GM19099 (cell line): ENCODE data around the gene FBXO2.

Experiments used
- POLR2A ChIP-seq: IDR thresholded peaks from 3 replicates; pipeline ENCODE4 v1.6.1; 2011; ENCODE audit warnings: low read depth; ENCODE audit not compliant: insufficient read length; ENCODE audit errors: extremely low read depth

Gene FBXO2

DNA sequence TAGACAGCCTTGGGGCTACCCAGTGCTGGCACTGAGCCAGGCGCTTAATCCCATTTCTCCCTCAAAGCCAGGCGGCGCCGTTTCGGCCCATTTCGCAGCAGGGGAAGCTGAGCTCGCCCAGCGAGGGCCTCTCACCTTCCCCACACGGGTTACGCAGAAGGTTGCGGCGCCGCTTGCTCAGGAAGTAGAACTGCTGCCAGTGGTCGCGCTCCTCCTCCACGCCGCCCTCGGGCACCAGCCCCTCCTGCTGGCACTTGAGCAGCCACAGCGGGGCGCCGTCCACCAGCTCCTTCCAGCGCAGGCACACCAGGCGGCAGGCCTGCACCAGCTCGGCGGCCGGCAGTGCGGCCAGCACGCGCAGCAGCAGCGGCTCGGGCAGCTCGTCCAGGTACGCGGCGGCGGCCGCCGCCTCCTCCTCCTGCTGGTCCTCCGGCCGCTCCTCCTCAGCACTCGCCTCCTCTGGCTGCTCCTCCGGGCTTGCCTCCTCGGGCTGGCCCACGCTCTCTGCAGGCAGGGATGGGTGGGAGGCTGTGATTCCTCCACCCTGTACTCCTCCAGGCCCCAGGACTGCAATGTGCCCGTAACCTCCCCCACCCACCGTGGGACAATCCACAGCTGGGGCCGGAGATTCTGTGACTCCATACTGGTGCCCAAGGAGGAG lies 3.8 kb downstream of the FBXO2 start:
- no peak for TF ChIP-seq POLR2A

DNA sequence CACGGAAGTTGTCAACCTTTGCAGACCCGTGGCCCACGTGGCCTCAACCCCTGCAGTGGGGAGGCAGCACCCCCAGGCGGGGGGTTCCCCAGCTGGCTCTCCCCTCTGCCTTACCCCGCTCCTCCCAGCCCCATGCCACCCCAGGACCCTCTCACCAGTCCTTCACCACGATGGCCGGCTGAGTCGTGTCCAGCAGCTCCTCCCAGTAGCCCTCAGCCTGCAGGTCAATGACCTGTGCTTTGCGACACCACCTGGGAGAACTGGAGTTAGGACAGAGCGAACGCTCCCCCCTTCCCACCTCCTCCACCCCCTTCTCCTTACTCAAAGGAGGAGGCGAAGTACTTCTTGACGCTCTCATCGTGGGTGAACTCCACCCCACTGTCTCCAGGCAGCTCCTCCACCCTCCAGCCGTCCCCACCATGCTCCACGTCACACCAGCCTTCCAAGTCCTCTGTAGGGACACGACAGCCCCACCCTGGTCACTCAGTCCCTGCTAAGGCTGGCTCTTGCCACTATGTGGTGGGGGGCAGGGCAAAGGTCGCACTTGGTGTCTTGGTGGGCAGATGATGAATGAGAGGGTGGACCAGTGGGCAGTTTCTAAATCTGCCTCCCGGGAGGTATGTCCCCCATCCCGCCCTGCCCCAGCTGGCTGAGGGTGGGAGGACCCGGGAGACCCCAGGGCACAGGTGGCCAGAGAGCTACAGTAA lies 4.5 kb downstream of the FBXO2 start:
- TF ChIP-seq POLR2A = no peak

DNA sequence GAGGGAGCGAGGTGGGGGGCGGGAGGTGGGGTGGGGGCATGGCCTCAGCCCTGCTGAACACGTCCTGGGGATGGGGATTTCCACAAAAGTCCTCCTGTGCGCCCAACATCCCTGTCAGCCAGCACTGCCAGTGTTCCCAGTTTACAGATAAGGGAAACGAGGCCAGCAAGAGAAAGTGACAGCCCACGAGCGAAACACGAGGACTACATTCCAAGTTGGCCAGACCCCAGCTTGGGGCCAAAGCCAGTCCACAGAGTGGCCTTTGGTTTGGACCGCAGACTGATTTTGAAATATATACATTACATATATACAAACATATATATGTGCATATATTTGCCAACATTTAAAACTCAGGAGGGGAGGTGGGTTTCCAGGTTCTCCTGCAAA lies 5.0 kb downstream of the FBXO2 start:
- no peak for TF ChIP-seq POLR2A

DNA sequence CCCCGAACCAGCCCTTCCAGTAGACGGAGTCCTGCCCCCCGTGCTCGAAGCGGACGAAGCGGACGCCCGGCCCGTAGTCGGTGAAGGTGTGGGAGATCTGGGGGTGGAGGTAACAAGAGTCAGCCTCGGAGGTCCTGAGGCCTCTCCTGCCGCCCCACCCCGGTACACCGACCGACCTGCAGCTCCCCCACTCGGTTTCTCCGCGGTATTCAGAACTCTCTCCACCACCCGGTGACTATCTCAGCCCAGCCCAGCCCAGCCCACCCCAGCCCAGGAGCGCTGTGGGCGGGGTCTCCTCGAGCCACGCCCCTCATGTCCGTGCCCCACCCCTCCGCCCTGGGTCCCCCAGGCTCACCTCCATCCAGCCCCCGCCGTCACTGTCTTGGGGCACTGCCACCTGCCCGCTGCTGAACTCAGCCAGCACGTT lies 5.5 kb downstream of the FBXO2 start:
- no peak for TF ChIP-seq POLR2A

DNA sequence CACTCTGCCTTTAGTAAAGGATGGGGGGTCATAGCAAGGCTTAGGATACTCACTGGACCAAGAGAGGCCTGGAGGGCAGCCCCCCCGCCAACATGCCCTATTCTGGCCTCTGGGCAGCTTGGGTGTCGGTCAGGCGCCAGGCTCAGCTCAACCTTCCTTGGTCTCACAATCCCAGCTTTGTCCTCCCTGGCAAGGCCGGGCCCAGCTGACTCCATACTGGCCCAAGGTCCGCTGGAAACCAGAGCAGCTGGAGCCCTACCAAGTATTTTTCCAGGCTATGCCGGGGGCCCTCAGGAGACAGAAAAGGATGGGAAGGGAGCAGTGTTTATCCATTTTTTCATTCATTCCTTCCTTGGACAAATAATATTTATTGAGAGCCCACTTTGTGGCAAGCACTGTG lies 6.2 kb downstream of the FBXO2 start:
- no peak for TF ChIP-seq POLR2A

DNA sequence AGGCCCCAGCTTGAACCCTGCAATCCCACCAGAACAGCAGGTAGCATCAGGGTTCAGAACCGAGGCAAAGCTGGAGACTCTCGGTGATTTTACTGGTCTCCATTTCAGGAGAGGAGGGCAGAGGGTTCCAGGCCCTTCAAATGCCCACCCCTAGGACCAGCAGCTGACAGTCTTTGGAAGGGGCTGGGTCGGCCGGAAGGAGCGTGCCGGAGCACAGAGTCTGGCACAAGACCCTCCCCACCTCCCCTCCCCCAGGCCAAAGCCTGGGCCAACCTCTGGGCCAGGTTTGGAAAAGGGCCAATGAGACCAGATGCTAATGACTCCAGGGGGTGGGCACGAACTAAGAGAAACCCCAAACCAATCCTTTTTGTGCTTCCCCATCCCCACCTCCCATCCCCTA lies 6.9 kb downstream of the FBXO2 start:
- no peak for TF ChIP-seq POLR2A

DNA sequence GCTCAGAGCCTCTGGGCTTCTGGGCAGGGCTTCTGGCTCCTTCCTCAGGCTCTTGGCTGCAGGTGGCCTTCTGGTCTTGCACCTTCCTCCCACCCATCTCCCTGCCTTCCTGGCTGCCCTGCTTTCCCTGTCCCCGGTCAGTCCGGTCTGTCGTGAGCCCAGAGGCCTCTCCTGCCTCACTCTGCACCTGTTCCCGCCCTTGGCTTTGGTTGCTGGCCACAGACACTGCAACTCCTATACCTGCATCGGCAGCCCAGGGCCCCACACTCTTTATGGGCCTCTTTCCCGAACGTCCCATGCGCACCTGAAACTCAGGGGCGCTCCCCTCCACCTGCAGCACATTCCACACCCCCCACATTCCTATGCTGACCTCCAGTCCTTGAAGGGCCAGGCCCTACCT lies 7.9 kb downstream of the FBXO2 start:
- TF ChIP-seq POLR2A = no peak

DNA sequence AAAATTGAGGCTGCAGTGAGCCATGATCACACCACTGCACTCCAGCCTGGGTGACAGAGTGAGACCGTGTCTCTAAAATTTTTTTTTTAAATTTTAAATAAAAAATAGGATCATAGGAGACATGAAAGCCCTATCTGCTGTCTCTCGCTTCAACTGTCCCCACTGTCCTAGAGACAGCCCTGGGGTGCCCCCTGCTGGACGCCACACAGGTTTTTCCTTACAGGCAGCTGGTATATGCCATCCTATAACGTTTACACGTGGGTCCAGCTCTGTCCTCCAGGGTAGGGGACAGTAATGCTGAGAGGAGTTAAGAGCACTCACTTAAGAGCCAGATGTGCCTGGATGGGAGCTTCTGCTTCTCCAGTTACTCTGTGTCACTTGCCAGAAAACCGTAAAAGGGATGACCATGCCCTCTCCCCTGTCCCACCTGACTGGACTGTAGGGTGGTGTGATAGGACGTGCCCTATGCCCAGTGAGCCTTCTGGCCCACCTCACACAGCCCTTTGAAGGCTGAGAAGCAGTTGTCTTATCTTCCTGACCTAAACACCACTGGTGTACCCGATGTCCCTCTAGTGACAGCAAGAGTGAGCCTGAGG lies 8.5 kb downstream of the FBXO2 start:
- no peak for TF ChIP-seq POLR2A

DNA sequence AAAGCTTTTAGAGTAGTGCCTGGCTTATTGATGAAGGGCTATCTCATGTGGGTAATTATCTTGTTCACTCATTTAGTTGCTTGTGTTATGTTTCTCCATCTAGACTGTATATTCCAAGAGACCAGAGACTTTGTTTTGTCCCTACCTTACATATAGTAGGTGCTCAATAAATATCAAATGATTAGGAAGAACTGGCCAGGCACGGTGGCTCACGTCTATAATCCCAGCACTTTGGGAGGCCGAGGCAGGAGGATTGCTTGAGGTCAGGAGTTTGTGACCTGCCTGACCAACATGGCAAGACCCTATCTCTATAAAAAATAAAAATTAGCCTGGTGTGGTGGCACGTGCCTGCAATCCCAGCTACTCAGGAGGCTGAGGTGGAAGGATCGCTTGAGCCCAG lies 9.0 kb downstream of the FBXO2 start:
- no peak for TF ChIP-seq POLR2A

DNA sequence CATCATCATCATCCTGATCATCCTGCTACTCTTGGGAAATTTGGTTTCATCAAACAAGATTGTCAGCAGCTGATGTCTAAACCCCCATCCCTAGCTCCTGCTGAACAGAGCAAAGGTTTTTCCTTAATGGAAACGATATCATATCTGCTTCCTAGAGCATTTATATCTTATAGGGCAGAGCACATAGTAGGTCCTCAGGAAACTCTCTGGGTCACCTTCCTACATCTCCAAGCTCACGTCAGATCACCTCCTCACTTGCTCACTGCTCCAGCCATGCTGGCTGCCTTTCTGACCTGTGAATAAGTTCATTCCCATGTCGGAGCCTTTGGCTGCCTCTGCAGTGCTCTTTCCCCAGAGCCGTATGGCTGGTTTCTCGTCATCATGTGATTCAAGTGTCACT lies 10.4 kb downstream of the FBXO2 start:
- no peak for TF ChIP-seq POLR2A

DNA sequence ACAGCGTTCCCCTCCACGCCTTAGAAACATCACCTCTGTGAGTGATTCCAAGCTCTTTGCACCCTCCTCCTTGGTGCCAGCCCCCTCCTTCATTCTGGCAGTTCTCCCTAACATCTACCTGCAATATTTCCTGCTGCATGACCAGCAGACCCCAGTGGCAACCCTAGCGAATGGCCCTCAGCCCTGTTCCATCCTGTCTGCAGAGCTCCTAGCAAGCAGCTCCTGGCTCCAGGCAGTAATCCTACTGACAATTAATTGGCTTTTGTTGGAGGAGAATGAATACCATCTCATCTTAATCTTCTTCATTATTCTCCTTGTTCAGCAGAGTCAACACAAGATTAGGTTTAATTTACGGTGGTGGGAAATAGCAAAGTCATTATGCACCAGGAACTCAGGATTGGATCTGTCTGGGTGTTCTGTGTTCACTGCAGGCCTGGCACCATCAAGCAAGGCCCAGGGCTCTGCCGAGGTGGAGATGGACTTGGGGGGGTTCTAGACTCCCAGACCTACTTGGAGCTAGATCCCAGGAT lies 12.4 kb downstream of the FBXO2 start:
- no peak for TF ChIP-seq POLR2A

DNA sequence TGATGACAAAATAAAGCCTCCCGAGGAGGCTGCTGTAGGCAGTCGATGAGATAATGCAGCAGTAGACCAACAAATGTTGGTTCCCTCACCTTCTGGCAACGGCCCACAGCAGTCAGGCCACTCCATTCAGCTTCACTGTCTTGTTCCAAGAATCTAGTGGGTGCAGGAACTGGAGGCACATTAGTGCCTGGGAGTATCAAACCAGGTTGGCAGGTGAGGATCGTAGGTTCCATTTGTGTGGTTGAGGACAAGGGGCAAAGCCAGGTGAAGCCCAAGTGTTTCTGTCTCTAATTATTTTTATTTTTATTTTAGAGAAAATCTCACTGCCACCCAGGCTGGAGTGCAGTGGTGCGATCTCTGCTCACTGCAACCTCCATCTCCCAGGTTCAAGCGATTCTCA lies 13.3 kb downstream of the FBXO2 start:
- TF ChIP-seq POLR2A = no peak

DNA sequence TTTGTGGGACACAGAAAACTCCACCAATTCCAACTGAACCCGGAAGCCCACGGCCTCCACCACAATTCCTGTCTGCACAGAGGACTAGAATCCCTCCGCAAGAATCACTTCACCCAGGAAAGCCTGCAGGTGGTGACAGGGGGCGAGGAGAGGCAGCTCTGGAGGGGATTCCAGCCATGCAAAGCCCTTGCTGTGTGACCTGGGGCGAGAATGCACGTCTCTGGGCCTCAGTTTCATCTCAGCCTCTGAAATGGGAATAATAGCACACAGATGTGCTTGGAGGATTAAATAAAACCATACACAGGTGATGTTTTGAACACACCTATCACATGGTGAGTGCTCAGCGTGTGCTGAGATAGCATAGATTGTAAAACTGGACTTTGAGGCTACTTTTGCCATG lies 14.1 kb downstream of the FBXO2 start:
- TF ChIP-seq POLR2A = no peak

DNA sequence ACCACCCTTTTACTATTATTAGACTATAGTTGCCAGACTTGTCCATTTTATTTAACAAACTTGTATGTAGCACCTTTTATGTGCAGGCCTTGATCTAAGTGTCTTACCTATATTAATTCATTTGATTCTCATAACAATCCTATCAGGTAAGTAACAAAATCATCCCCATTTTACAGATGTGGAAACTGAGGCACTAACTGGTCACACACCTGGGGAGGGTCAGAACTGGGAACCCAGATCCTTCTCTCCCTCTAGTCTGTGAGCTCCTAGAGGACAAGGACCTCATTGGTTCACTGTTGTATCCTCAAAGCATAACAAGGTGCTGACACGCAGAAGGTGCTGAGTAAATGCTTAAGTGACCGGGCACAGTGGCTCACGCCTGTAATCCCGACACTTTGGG lies 14.9 kb downstream of the FBXO2 start:
- no peak for TF ChIP-seq POLR2A

DNA sequence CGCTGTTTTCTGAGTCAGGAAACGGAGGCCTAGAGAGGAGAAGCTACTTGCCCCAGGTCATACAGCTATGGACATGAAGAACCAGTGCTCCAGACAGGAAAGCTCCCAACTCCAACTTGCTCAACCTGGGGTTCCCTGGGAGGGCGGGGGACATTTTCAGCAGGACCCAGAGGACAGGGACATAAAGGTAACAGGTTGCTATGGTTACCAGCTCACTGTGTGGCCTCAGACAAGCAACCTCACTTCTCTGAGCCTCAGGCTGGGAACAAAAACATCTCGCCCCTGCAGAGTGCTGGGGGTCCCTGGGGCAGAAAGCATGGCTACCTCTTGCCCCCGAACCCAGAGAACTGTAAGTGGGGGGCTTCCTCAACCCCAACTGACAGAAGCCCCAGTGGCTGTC lies 16.1 kb downstream of the FBXO2 start:
- no peak for TF ChIP-seq POLR2A
